Measurements from ENCODE around the gene ZNF804A. TPM values are rescaled to one million over a fixed set of nuclear protein-coding genes. Genes with fewer than 3 reads are reported as not detected.

The ZNF804A gene
- total and polyA plus RNA-seq, 5 donors, result not detected

GRCh38 chr2:184938221-184938985 is 340.1 kb downstream of the ZNF804A start:
- Histone ChIP-seq H3K27me3 (ENCODE audit: control insufficient read depth, insufficient read depth) (no peaks in the 10 kb centered on the region), H3K4me3 (ENCODE audit: low read length) (no peak overlapping the region), H3K4me1 (ENCODE audit: control insufficient read depth, insufficient read depth, low read length) (no peaks in the 10 kb centered on the region), H3K9me3 (ENCODE audit: control insufficient read depth, low read length) (no peaks in the 10 kb centered on the region), H3K27ac (ENCODE audit: low read length) (no peak overlapping the region)
- no peak for ATAC-seq
- intact Hi-C loops (cut with DNase I), result no loop called here
- no peak for DNase-seq
- 67% methylated on average over 5 of the region's 5 CpGs for WGBS

- Histone ChIP-seq H3K9me3 (ENCODE audit: control insufficient read depth, low read length) (no peaks in the 10 kb centered on the region), H3K4me3 (ENCODE audit: low read length) (no peak overlapping the region), H3K27ac (ENCODE audit: low read length) (no peak overlapping the region), H3K27me3 (ENCODE audit: control insufficient read depth, insufficient read depth) (no peaks in the 10 kb centered on the region), H3K4me1 (ENCODE audit: control insufficient read depth, insufficient read depth, low read length) (no peaks in the 10 kb centered on the region)
- WGBS, result 59% methylated on average over 4 of the region's 4 CpGs
- intact Hi-C loops (cut with DNase I), result no loop called here
- DNase-seq (no peak), ATAC-seq (no peak)
These were observed 347.0 kb downstream of the ZNF804A start for GRCh38 chr2:184945326-184945725.

- no peak overlapping the region for H3K27ac ChIP-seq (ENCODE audit: low read length)
- no peaks in the 10 kb centered on the region for H3K9me3 ChIP-seq (ENCODE audit: control insufficient read depth, low read length)
- DNase-seq (no peak), ATAC-seq (no peak)
- H3K4me3 ChIP-seq (ENCODE audit: low read length), result no peak overlapping the region
- H3K27me3 ChIP-seq (ENCODE audit: control insufficient read depth, insufficient read depth), result no peaks in the 10 kb centered on the region
- H3K4me1 ChIP-seq (ENCODE audit: control insufficient read depth, insufficient read depth, low read length), result no peaks in the 10 kb centered on the region
- intact Hi-C loops (cut with DNase I), result no loop called here
These were observed 347.5 kb downstream of the ZNF804A start for GRCh38 chr2:184945824-184946223.

- 87% methylated on average over 3 of the region's 3 CpGs for WGBS
- intact Hi-C loops (cut with DNase I), result no loop called here
- ATAC-seq (no peak), DNase-seq (no peak)
- H3K27me3 ChIP-seq (ENCODE audit: control insufficient read depth, insufficient read depth), result no peaks in the 10 kb centered on the region
- H3K4me1 ChIP-seq (ENCODE audit: control insufficient read depth, insufficient read depth, low read length), result no peaks in the 10 kb centered on the region
- no peak overlapping the region for H3K4me3 ChIP-seq (ENCODE audit: low read length)
- no peak overlapping the region for H3K27ac ChIP-seq (ENCODE audit: low read length)
- H3K9me3 ChIP-seq (ENCODE audit: control insufficient read depth, low read length), result no peaks in the 10 kb centered on the region
These were observed 358.5 kb downstream of the ZNF804A start for GRCh38 chr2:184956856-184957255.

GRCh38 chr2:184971546-184972068 is 373.3 kb downstream of the ZNF804A start:
- DNase-seq (no peak), ATAC-seq (no peak)
- Histone ChIP-seq H3K4me3 (ENCODE audit: low read length) (no peak overlapping the region), H3K9me3 (ENCODE audit: control insufficient read depth, low read length) (no peaks in the 10 kb centered on the region), H3K27me3 (ENCODE audit: control insufficient read depth, insufficient read depth) (no peaks in the 10 kb centered on the region), H3K4me1 (ENCODE audit: control insufficient read depth, insufficient read depth, low read length) (no peaks in the 10 kb centered on the region), H3K27ac (ENCODE audit: low read length) (no peak overlapping the region)
- WGBS, result 82% methylated on average over 3 of the region's 3 CpGs
- intact Hi-C loops (cut with DNase I), result no loop called here
